Measurements from ENCODE around the gene CELF1.

CELF1 gene

GRCh38 chr11:47496808-47497207 is 56.1 kb downstream of the CELF1 start:
- DNase-seq (ENCODE audit: low read depth), result no peak
- TF ChIP-seq, protein P1, sequence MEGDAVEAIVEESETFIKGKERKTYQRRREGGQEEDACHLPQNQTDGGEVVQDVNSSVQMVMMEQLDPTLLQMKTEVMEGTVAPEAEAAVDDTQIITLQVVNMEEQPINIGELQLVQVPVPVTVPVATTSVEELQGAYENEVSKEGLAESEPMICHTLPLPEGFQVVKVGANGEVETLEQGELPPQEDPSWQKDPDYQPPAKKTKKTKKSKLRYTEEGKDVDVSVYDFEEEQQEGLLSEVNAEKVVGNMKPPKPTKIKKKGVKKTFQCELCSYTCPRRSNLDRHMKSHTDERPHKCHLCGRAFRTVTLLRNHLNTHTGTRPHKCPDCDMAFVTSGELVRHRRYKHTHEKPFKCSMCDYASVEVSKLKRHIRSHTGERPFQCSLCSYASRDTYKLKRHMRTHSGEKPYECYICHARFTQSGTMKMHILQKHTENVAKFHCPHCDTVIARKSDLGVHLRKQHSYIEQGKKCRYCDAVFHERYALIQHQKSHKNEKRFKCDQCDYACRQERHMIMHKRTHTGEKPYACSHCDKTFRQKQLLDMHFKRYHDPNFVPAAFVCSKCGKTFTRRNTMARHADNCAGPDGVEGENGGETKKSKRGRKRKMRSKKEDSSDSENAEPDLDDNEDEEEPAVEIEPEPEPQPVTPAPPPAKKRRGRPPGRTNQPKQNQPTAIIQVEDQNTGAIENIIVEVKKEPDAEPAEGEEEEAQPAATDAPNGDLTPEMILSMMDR (IDR thresholded peaks at IDR 0.05; ENCODE audit: low read depth, low read length, missing control alignments), result no peak
- in situ Hi-C loops (cut with HindIII; ENCODE audit: low sequenced_read_pairs), result no loop called here
- H3K4me3 ChIP-seq (ENCODE audit: low read depth, low read length), result no peak overlapping the region

GRCh38 chr11:47495856-47496217 is 57.1 kb downstream of the CELF1 start:
- in situ Hi-C loops (cut with HindIII; ENCODE audit: low sequenced_read_pairs), result no loop called here
- no peak for DNase-seq (ENCODE audit: low read depth)
- TF ChIP-seq, protein P1 (IDR thresholded peaks at IDR 0.05; ENCODE audit: low read depth, low read length, missing control alignments), result no peak
- H3K4me3 ChIP-seq (ENCODE audit: low read depth, low read length), result no peak overlapping the region

GRCh38 chr11:47495011-47495855 is 57.7 kb downstream of the CELF1 start:
- in situ Hi-C loops (cut with HindIII; ENCODE audit: low sequenced_read_pairs), result no loop called here
- TF ChIP-seq, protein P1 (IDR thresholded peaks at IDR 0.05; ENCODE audit: low read depth, low read length, missing control alignments), result no peak
- no peak overlapping the region for H3K4me3 ChIP-seq (ENCODE audit: low read depth, low read length)
- DNase-seq (ENCODE audit: low read depth), result no peak

DNA sequence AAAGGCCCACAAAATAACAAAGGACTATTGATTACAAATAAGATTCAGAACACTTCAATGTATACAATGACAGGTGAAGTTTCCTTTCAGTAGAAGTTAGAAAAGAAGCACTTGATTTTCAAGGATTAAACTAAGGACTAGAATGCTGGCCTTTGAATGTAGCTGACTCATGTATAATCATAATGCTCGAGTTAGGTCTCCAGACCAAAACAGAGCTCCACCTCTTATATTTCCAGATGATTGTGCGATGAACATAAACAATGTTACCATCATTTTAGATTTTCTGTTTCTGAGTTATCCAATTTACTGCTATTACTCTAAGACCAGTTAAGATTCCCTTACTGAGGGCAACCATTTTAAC is 63.6 kb downstream of the CELF1 start:
- TF ChIP-seq, protein P1 (IDR thresholded peaks at IDR 0.05; ENCODE audit: low read depth, low read length, missing control alignments), result no peak
- no peak for DNase-seq (ENCODE audit: low read depth)
- in situ Hi-C loops (cut with HindIII; ENCODE audit: low sequenced_read_pairs), result no loop called here
- H3K4me3 ChIP-seq (ENCODE audit: low read depth, low read length), result no peak overlapping the region

- in situ Hi-C loops (cut with HindIII; ENCODE audit: low sequenced_read_pairs), result no loop called here
- TF ChIP-seq, protein P1 (IDR thresholded peaks at IDR 0.05; ENCODE audit: low read depth, low read length, missing control alignments), result no peak
- DNase-seq (ENCODE audit: low read depth), result no peak
Observed at GRCh38 chr11:47488674-47489394, 64.1 kb downstream of the CELF1 start.

DNA sequence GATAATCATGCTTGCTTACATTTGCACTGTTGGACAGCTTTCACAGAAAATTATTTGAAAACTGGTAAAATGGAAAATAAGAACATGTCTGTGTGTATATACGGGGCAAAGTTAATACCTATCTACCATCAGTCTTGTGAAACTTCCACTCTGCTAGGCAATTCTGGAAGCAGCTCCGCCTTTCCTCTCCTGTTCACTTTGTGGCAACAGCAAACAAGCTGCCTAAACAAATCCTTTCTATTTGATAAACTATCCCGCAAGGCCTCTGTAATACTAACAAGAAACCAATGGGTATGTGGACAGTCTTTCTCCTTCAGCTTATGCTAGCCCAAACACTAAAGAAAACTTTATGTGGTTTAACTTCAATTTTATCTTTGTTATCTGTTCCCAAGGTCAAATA is 64.8 kb downstream of the CELF1 start:
- no peak for DNase-seq (ENCODE audit: low read depth)
- H3K4me3 ChIP-seq (ENCODE audit: low read depth, low read length), result no peak overlapping the region
- in situ Hi-C loops (cut with HindIII; ENCODE audit: low sequenced_read_pairs), result no loop called here
- TF ChIP-seq, protein P1 (IDR thresholded peaks at IDR 0.05; ENCODE audit: low read depth, low read length, missing control alignments), result no peak

More at GRCh38 chr11:47488674-47489394, 64.1 kb downstream of the CELF1 start:
- no peak overlapping the region for H3K4me3 ChIP-seq (ENCODE audit: low read depth, low read length)

Data from astrocyte of the cerebellum (primary cell).